SK-N-SH treated with all-trans-retinoic acid at 6 μM for 48 hours (cell line): ENCODE results near the gene CRY1.

Experiments
- ARNTL ChIP-seq: fragments of 450-650 bp; formaldehyde crosslinking; IDR thresholded peaks from 2 replicates; pipeline ENCODE4 v1.5.0; 2020; ENCODE audit warnings: low read depth, mild to moderate bottlenecking, moderate library complexity, borderline replicate concordance
- PATZ1 ChIP-seq: fragments of 250-450 bp; sonication (Bioruptor Pico); IDR thresholded peaks from 2 replicates; pipeline ENCODE4 v1.8.0; 2020; ENCODE audit warnings: mild to moderate bottlenecking, moderate library complexity, borderline replicate concordance
- TCF4 ChIP-seq: fragments of 250-450 bp; sonication (Bioruptor Pico); IDR thresholded peaks from 2 replicates; pipeline ENCODE4 v1.8.0; 2021; ENCODE audit warnings: mild to moderate bottlenecking, moderate library complexity, borderline replicate concordance
- ZC3H10 ChIP-seq: fragments of 250-450 bp; sonication (Bioruptor Pico); IDR thresholded peaks from 2 replicates; pipeline ENCODE4 v1.5.1; 2021; ENCODE audit warnings: mild to moderate bottlenecking, moderate library complexity
- ZFP3 ChIP-seq: fragments of 250-450 bp; sonication (Bioruptor Pico); IDR thresholded peaks from 2 replicates; pipeline ENCODE4 v1.5.0; 2020; ENCODE audit warnings: mild to moderate bottlenecking, moderate library complexity
- ZFP30 ChIP-seq: fragments of 450-650 bp; formaldehyde crosslinking; IDR thresholded peaks from 2 replicates; pipeline ENCODE4 v1.5.0; 2022; ENCODE audit warnings: mild to moderate bottlenecking, moderate library complexity
- ZNF565 ChIP-seq: fragments of 450-650 bp; formaldehyde crosslinking; conservative IDR thresholded peaks from 2 replicates; pipeline ENCODE4 v1.5.0; 2020; ENCODE audit warnings: low read depth, mild to moderate bottlenecking, moderate library complexity

- no peak for TF ChIP-seq TCF4 (CRISPR knock-in tag)
- no peak for TF ChIP-seq ZC3H10
- TF ChIP-seq ARNTL (CRISPR knock-in tag), result no peak
- TF ChIP-seq ZFP30 (CRISPR knock-in tag), result no peak
- TF ChIP-seq PATZ1 (CRISPR knock-in tag), result no peak
- no peak for TF ChIP-seq ZFP3 (CRISPR knock-in tag)
- TF ChIP-seq ZNF565, result no peak
Observed at GRCh38 chr12:107064687-107065086, 28.7 kb downstream of the CRY1 start.
